Pons (tissue), 1 donor: ENCODE results near the gene USF2.

Experiments used
- DNase-seq: peaks from one replicate; pipeline ENCODE4 v3.0.0-alpha.2; 2016; ENCODE audit warnings: low spot score

The USF2 gene

GRCh38 chr19:35265126-35265899 lies 3.4 kb upstream of the USF2 start:
- DNase-seq: no peak

- DNase-seq: no peak
These were observed 2.8 kb upstream of the USF2 start for GRCh38 chr19:35265900-35266519.

- DNase-seq: no peak
These were observed 2.0 kb upstream of the USF2 start for GRCh38 chr19:35266520-35267352.

- DNase-seq: no peak
These were observed 1.4 kb upstream of the USF2 start for GRCh38 chr19:35267353-35267817.

- DNase-seq: no peak
These were observed 785 bp upstream of the USF2 start for GRCh38 chr19:35267818-35268535.

GRCh38 chr19:35269438-35270117 lies 816 bp downstream of the USF2 start:
- peak; percentile 75 for DNase-seq

- DNase-seq: no peak
These were observed 1.6 kb downstream of the USF2 start for GRCh38 chr19:35270381-35270811.

- DNase-seq: no peak
These were observed 2.8 kb downstream of the USF2 start for GRCh38 chr19:35271546-35271945.

- DNase-seq: no peak
These were observed 3.5 kb downstream of the USF2 start for GRCh38 chr19:35272122-35272719.

GRCh38 chr19:35272954-35273649 lies 4.3 kb downstream of the USF2 start:
- no peak for DNase-seq

- no peak for DNase-seq
These were observed 5.0 kb downstream of the USF2 start for GRCh38 chr19:35273686-35274259.

- no peak for DNase-seq
These were observed 5.6 kb downstream of the USF2 start for GRCh38 chr19:35274323-35274722.

GRCh38 chr19:35276706-35277281 lies 8.0 kb downstream of the USF2 start:
- no peak for DNase-seq

GRCh38 chr19:35278578-35279284 lies 10.0 kb downstream of the USF2 start:
- DNase-seq: no peak

- no peak for DNase-seq
These were observed 10.6 kb downstream of the USF2 start for GRCh38 chr19:35279374-35279773.

- DNase-seq: no peak
These were observed 11.4 kb downstream of the USF2 start for GRCh38 chr19:35279985-35280821.

GRCh38 chr19:35281303-35281702 lies 12.5 kb downstream of the USF2 start:
- no peak for DNase-seq
